ENCODE data around the gene MUC12.
"Not testable (repeated sequence)": the region's sequence is repeated elsewhere in the genome, so short reads cannot be mapped to it uniquely, and the experiment has no call there.

The MUC12 gene

DNA sequence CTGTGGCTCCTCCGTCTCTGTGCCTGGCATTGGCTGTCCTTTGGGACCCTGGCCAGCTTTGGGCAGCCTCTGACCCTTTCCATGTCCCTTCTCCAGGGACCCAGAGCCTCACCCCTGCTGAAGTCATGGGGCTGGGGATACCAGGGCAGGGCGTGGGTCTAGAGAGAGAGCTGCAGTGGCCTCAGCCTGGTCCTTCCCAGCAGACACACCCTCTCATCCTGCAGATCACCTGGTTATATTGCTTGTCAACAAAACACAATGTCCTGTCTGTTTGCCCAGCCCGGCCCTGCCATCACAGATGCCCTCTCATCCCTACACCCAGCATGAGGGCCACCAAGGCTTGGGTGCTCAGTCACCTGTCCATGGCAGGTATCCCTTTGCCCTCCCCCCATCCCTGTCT is 52.3 kb downstream of the MUC12 start:
- Histone ChIP-seq H3K9ac (ENCODE audit: low read depth, low read length) (no peak overlapping the region), H3K9me3 (ENCODE audit: insufficient read depth, low read depth, low read length) (no peaks in the 10 kb centered on the region), H3K27ac (ENCODE audit: low read depth, low read length) (no peak overlapping the region), H3K27me3 (ENCODE audit: insufficient read depth, low read length) (no peaks in the 10 kb centered on the region), H3K4me1 (ENCODE audit: insufficient read depth, low read length) (peaks cover 7% of the 10 kb centered on the region; the same call in 1 of the 2 replicates), H3K36me3 (ENCODE audit: insufficient read depth, low read length) (no peaks in the 10 kb centered on the region), H3K4me3 (ENCODE audit: low read length) (no peak overlapping the region)
- WGBS, result 77% methylated on average over 3 of the region's 3 CpGs

DNA sequence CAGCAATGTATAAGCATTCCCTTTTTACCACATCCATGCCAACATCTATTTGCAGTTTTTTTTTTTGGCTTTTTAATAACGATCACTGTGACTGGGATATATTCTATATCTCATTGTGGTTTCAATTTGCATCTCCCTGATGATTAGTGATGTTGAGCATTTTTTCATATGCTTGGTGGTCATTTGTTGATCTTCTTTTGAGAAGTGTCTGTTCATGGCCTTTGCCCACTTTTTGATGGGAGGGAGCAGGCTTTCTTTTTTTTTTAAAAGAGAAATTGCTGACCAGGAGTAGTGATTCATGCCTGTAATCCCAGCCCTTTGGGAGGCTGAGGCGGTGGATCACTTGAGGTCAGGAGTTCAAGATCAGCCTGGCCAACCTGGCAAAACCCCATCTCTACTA is 54.5 kb downstream of the MUC12 start:
- WGBS, result 100% methylated on average over 1 of the region's 2 CpGs
- no peak overlapping the region for H3K9ac ChIP-seq (ENCODE audit: low read depth, low read length)
- no peaks in the 10 kb centered on the region for H3K9me3 ChIP-seq (ENCODE audit: insufficient read depth, low read depth, low read length)
- no peaks in the 10 kb centered on the region for H3K27me3 ChIP-seq (ENCODE audit: insufficient read depth, low read length)
- H3K4me3 ChIP-seq (ENCODE audit: low read length), result no peak overlapping the region
- H3K4me1 ChIP-seq (ENCODE audit: insufficient read depth, low read length), result peaks cover 3% of the 10 kb centered on the region; the same call in 1 of the 2 replicates
- no peak overlapping the region for H3K27ac ChIP-seq (ENCODE audit: low read depth, low read length)
- no peaks in the 10 kb centered on the region for H3K36me3 ChIP-seq (ENCODE audit: insufficient read depth, low read length)

DNA sequence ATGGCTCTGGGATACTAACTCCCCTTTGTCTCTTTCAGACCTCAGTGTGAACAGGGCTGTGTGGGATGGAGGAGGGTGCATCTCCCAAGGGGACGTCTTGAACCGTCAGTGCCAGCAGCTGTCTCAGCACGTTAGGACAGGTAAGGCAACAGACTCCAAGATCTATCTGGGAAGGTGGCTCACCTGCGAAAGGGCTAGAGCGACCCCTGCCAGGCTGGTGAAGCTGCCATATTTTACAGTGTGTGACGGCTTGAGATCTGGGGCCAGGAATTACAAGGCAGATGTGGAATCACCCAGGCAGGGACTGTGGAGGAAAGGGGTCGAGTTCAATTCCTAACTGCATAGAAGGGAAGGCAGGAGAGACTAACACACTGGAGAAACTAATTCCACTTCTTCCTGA is 61.7 kb downstream of the MUC12 start:
- H3K9me3 ChIP-seq (ENCODE audit: insufficient read depth, low read depth, low read length), result no peaks in the 10 kb centered on the region
- WGBS, result 33% methylated on average over 7 of the region's 7 CpGs
- no peak overlapping the region for H3K4me3 ChIP-seq (ENCODE audit: low read length)
- peaks cover 6% of the 10 kb centered on the region; the same call in 1 of the 2 replicates for H3K27me3 ChIP-seq (ENCODE audit: insufficient read depth, low read length)
- H3K27ac ChIP-seq (ENCODE audit: low read depth, low read length), result no peak overlapping the region
- no peaks in the 10 kb centered on the region for H3K4me1 ChIP-seq (ENCODE audit: insufficient read depth, low read length)
- no peak overlapping the region for H3K9ac ChIP-seq (ENCODE audit: low read depth, low read length)
- H3K36me3 ChIP-seq (ENCODE audit: insufficient read depth, low read length), result no peaks in the 10 kb centered on the region

DNA sequence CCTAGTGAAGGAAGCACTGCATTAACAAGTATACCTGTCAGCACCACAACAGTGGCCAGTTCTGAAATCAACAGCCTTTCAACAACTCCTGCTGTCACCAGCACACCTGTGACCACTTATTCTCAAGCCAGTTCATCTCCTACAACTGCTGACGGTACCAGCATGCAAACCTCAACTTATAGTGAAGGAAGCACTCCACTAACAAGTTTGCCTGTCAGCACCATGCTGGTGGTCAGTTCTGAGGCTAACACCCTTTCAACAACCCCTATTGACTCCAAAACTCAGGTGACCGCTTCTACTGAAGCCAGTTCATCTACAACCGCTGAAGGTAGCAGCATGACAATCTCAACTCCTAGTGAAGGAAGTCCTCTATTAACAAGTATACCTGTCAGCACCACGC is 66.6 kb downstream of the MUC12 start:
- Histone ChIP-seq H3K9ac (ENCODE audit: low read depth, low read length) (no peak overlapping the region), H3K27me3 (ENCODE audit: insufficient read depth, low read length) (peaks cover 9% of the 10 kb centered on the region; the same call in 1 of the 2 replicates), H3K4me1 (ENCODE audit: insufficient read depth, low read length) (no peaks in the 10 kb centered on the region), H3K36me3 (ENCODE audit: insufficient read depth, low read length) (no peaks in the 10 kb centered on the region), H3K4me3 (ENCODE audit: low read length) (no peak overlapping the region), H3K9me3 (ENCODE audit: insufficient read depth, low read depth, low read length) (no peaks in the 10 kb centered on the region), H3K27ac (ENCODE audit: low read depth, low read length) (no peak overlapping the region)
- 78% methylated on average over 4 of the region's 4 CpGs for WGBS

DNA sequence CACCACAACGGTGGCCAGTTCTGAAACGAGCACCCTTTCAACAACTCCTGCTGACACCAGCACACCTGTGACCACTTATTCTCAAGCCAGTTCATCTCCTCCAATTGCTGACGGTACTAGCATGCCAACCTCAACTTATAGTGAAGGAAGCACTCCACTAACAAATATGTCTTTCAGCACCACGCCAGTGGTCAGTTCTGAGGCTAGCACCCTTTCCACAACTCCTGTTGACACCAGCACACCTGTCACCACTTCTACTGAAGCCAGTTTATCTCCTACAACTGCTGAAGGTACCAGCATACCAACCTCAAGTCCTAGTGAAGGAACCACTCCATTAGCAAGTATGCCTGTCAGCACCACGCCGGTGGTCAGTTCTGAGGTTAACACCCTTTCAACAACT is 71.9 kb downstream of the MUC12 start:
- not testable (repeated sequence) for H3K27me3 ChIP-seq (ENCODE audit: insufficient read depth, low read length); H3K9ac ChIP-seq (ENCODE audit: low read depth, low read length); H3K4me1 ChIP-seq (ENCODE audit: insufficient read depth, low read length); H3K9me3 ChIP-seq (ENCODE audit: insufficient read depth, low read depth, low read length); H3K4me3 ChIP-seq (ENCODE audit: low read length); H3K36me3 ChIP-seq (ENCODE audit: insufficient read depth, low read length); H3K27ac ChIP-seq (ENCODE audit: low read depth, low read length)
- WGBS, result 84% methylated on average over 6 of the region's 6 CpGs

DNA sequence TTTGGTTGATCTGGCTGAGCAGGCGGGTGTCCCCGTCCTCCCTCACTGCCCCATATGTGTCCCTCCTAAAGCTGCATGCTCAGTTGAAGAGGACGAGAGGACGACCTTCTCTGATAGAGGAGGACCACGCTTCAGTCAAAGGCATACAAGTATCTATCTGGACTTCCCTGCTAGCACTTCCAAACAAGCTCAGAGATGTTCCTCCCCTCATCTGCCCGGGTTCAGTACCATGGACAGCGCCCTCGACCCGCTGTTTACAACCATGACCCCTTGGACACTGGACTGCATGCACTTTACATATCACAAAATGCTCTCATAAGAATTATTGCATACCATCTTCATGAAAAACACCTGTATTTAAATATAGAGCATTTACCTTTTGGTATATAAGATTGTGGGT is 89.0 kb downstream of the MUC12 start:
- no peak overlapping the region for H3K27ac ChIP-seq (ENCODE audit: low read depth, low read length)
- no peaks in the 10 kb centered on the region for H3K4me1 ChIP-seq (ENCODE audit: insufficient read depth, low read length)
- H3K9me3 ChIP-seq (ENCODE audit: insufficient read depth, low read depth, low read length), result no peaks in the 10 kb centered on the region
- WGBS, result 22% methylated on average over 9 of the region's 9 CpGs
- H3K4me3 ChIP-seq (ENCODE audit: low read length), result no peak overlapping the region
- no peak overlapping the region for H3K9ac ChIP-seq (ENCODE audit: low read depth, low read length)
- H3K36me3 ChIP-seq (ENCODE audit: insufficient read depth, low read length), result no peaks in the 10 kb centered on the region
- H3K27me3 ChIP-seq (ENCODE audit: insufficient read depth, low read length), result peaks cover 27% of the 10 kb centered on the region

DNA sequence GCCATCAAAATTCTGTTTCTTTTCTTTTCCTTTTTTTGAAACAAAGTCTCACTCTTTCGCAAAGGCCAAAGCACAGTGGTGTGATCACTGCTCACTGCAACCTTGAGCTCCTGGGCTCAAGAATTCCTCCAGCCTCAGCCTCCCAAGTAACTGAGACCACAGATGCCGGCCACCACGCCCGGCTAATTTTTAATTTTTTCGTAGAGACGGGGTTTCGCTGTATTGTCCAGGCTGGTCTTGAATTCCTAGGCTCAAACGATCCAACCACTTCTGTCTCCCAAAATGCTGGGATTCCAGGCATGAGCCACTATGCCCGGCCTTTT is 90.2 kb downstream of the MUC12 start:
- Histone ChIP-seq H3K9ac (ENCODE audit: low read depth, low read length) (no peak overlapping the region), H3K36me3 (ENCODE audit: insufficient read depth, low read length) (no peaks in the 10 kb centered on the region), H3K27ac (ENCODE audit: low read depth, low read length) (no peak overlapping the region), H3K9me3 (ENCODE audit: insufficient read depth, low read depth, low read length) (no peaks in the 10 kb centered on the region), H3K4me1 (ENCODE audit: insufficient read depth, low read length) (no peaks in the 10 kb centered on the region), H3K4me3 (ENCODE audit: low read length) (no peak overlapping the region), H3K27me3 (ENCODE audit: insufficient read depth, low read length) (peaks cover 27% of the 10 kb centered on the region)
- 35% methylated on average over 8 of the region's 9 CpGs for WGBS

DNA sequence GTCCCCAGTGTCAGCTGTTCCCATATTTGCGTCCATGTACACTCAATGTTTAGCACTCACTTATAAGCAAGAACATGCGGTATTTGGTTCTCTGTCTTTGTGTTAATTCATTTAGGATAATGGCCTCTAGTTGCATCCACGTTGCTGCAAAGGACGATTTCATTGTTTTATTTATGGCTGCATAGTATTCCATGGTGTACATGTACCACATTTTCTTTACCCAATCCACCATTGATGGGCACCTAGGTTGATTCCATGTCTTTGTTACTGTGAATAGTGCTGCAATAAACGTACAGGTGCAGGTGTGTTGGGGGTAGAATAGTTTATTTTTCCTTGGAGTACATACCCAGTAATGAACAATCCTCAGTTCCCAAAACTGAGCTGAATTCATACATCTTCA is 91.6 kb downstream of the MUC12 start:
- Histone ChIP-seq H3K27me3 (ENCODE audit: insufficient read depth, low read length) (peaks cover 18% of the 10 kb centered on the region), H3K36me3 (ENCODE audit: insufficient read depth, low read length) (no peaks in the 10 kb centered on the region), H3K4me3 (ENCODE audit: low read length) (no peak overlapping the region), H3K9ac (ENCODE audit: low read depth, low read length) (no peak overlapping the region), H3K9me3 (ENCODE audit: insufficient read depth, low read depth, low read length) (no peaks in the 10 kb centered on the region), H3K27ac (ENCODE audit: low read depth, low read length) (no peak overlapping the region), H3K4me1 (ENCODE audit: insufficient read depth, low read length) (no peaks in the 10 kb centered on the region)
- 91% methylated on average over 4 of the region's 5 CpGs for WGBS

GRCh38 chr7:101064176-101064550 is 94.8 kb downstream of the MUC12 start:
- H3K27ac ChIP-seq (ENCODE audit: low read depth, low read length); H3K36me3 ChIP-seq (ENCODE audit: insufficient read depth, low read length); H3K9ac ChIP-seq (ENCODE audit: low read depth, low read length); H3K4me3 ChIP-seq (ENCODE audit: low read length); H3K9me3 ChIP-seq (ENCODE audit: insufficient read depth, low read depth, low read length); H3K4me1 ChIP-seq (ENCODE audit: insufficient read depth, low read length); H3K27me3 ChIP-seq (ENCODE audit: insufficient read depth, low read length): not testable (repeated sequence)
- 91% methylated on average over 9 of the region's 9 CpGs for WGBS

DNA sequence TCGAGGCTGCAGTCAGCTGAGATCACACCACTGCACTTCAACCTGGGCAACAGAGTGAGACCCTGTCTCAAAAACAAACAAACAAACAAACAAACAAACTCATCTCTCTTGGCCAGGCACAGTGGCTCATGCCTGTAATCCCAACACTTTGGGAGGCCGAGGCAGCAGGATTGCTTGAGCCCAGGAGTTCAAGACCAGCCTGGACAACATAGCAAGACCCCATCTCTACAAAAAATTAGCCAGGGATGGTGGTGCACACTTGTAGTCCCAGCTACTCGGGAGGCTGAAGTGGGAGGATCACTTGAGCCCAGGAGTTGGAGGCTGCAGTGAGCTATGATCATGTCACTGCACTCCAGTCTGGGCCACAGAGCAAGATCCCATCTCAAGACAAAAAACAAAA is 95.8 kb downstream of the MUC12 start:
- H3K4me3 ChIP-seq (ENCODE audit: low read length); H3K27ac ChIP-seq (ENCODE audit: low read depth, low read length); H3K9ac ChIP-seq (ENCODE audit: low read depth, low read length); H3K36me3 ChIP-seq (ENCODE audit: insufficient read depth, low read length); H3K4me1 ChIP-seq (ENCODE audit: insufficient read depth, low read length); H3K27me3 ChIP-seq (ENCODE audit: insufficient read depth, low read length); H3K9me3 ChIP-seq (ENCODE audit: insufficient read depth, low read depth, low read length): not testable (repeated sequence)
- 86% methylated on average over 3 of the region's 3 CpGs for WGBS

DNA sequence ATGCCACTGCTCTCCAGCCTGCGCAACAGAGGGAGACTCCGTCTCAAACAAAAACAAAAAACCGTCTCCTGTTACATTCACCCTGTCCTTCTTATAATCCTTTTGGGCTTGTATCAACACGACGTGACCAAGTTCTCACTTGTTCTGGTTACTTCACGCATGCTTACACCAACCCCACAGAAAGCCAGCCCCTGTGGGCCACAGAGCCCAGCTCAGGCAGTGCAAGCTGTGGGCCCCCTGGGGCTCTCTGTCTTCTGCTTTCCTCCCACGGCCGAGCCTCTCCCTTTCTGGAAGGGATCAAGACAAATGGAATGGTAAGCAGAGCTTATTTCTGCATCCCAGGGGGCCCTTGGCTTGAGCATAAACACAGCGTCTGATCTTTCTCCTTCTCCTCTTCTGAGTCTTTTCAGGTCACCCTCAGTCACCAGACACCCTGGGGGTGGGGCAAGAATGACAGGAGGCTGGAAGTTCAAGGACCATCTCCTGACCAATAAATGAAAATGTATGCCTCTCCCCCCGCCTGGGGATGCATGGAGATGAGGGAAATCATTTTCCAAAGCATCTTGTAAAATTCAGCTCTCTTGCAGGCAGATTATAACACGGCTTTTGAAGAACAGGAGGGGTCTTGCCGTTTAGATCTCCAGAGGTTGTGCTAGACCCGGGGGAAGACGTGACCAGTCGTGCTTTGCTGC is 96.9 kb downstream of the MUC12 start:
- peaks cover 9% of the 10 kb centered on the region; the same call in 1 of the 2 replicates for H3K4me1 ChIP-seq (ENCODE audit: insufficient read depth, low read length)
- no peaks in the 10 kb centered on the region for H3K27me3 ChIP-seq (ENCODE audit: insufficient read depth, low read length)
- H3K9ac ChIP-seq (ENCODE audit: low read depth, low read length), result no peak overlapping the region
- H3K4me3 ChIP-seq (ENCODE audit: low read length), result no peak overlapping the region
- no peaks in the 10 kb centered on the region for H3K36me3 ChIP-seq (ENCODE audit: insufficient read depth, low read length)
- H3K9me3 ChIP-seq (ENCODE audit: insufficient read depth, low read depth, low read length), result no peaks in the 10 kb centered on the region
- 51% methylated on average over 15 of the region's 15 CpGs for WGBS
- H3K27ac ChIP-seq (ENCODE audit: low read depth, low read length), result no peak overlapping the region; the same call in 1 of the 2 replicates

DNA sequence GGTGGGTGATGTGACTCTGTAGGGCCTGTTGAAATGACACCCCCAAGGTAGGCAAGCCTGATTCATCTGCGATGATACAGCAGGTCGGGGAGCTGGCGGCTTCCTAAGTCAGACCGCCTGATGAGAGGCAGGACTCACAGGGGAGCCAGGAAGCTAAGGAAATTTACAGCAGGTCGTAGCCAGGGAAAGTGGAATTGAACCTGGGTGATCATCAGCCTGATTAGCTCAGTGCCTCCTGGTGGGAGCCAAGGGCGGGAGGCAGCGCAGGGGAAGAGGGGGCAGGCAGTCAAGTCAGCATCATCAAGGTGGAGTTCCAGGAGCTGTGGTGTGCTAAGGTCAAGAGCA is 97.4 kb downstream of the MUC12 start:
- Histone ChIP-seq H3K4me3 (ENCODE audit: low read length) (no peak overlapping the region), H3K27me3 (ENCODE audit: insufficient read depth, low read length) (no peaks in the 10 kb centered on the region)
- WGBS, result 37% methylated on average over 7 of the region's 7 CpGs

More for the DNA sequence above, 97.4 kb downstream of the MUC12 start:
- no peak overlapping the region for H3K9ac ChIP-seq (ENCODE audit: low read depth, low read length)
- H3K4me1 ChIP-seq (ENCODE audit: insufficient read depth, low read length), result peaks cover 9% of the 10 kb centered on the region; the same call in 1 of the 2 replicates
- H3K27ac ChIP-seq (ENCODE audit: low read depth, low read length), result no peak overlapping the region; the same call in 1 of the 2 replicates
- no peaks in the 10 kb centered on the region for H3K36me3 ChIP-seq (ENCODE audit: insufficient read depth, low read length)
- no peaks in the 10 kb centered on the region for H3K9me3 ChIP-seq (ENCODE audit: insufficient read depth, low read depth, low read length)

All from HUES64 (cell line).